ENCODE results near the gene AKAP13.

AKAP13 gene

GRCh38 chr15:85470563-85471271, 90.3 kb downstream of the AKAP13 start:
- no peak for TF ChIP-seq CTCF (IDR thresholded peaks at IDR 0.05)

GRCh38 chr15:85472349-85472748, 91.9 kb downstream of the AKAP13 start:
- peaks cover 0 to 7% of the 10 kb centered on the region in 2 experiments for H3K4me1 ChIP-seq (ENCODE audit: control insufficient read depth in 1 of 2, insufficient read depth in 1 of 2, low read depth in 1 of 2, low read length in 1 of 2)
- H3K36me3 ChIP-seq: no peaks in the 10 kb centered on the region
- H3K4me3 ChIP-seq (ENCODE audit: low read depth in 1 of 2, low read length in 1 of 2): no peak overlapping the region
- no peaks in the 10 kb centered on the region for H3K9me3 ChIP-seq
- no peaks in the 10 kb centered on the region for H3K27me3 ChIP-seq
- no peak for TF ChIP-seq CTCF (IDR thresholded peaks at IDR 0.05)
- no peak overlapping the region for H3K27ac ChIP-seq

More at GRCh38 chr15:85470563-85471271, 90.3 kb downstream of the AKAP13 start:
- Histone ChIP-seq H3K4me1 (ENCODE audit: control insufficient read depth in 1 of 2, insufficient read depth in 1 of 2, low read depth in 1 of 2, low read length in 1 of 2) (peaks cover 0 to 6% of the 10 kb centered on the region in 2 experiments), H3K9me3 (no peaks in the 10 kb centered on the region), H3K4me3 (ENCODE audit: low read depth in 1 of 2, low read length in 1 of 2) (no peak overlapping the region), H3K27me3 (no peaks in the 10 kb centered on the region), H3K27ac (no peak overlapping the region), H3K36me3 (no peaks in the 10 kb centered on the region)

GRCh38 chr15:85473455-85473854, 93.1 kb downstream of the AKAP13 start:
- Histone ChIP-seq H3K9me3 (no peaks in the 10 kb centered on the region), H3K27me3 (no peaks in the 10 kb centered on the region), H3K36me3 (no peaks in the 10 kb centered on the region), H3K27ac (no peak overlapping the region), H3K4me1 (ENCODE audit: control insufficient read depth in 1 of 2, insufficient read depth in 1 of 2, low read depth in 1 of 2, low read length in 1 of 2) (peaks cover 0 to 7% of the 10 kb centered on the region in 2 experiments), H3K4me3 (ENCODE audit: low read depth in 1 of 2, low read length in 1 of 2) (no peak overlapping the region)
- no peak for TF ChIP-seq CTCF (IDR thresholded peaks at IDR 0.05)

GRCh38 chr15:85474700-85475316, 94.4 kb downstream of the AKAP13 start:
- peaks cover 0 to 7% of the 10 kb centered on the region in 2 experiments for H3K4me1 ChIP-seq (ENCODE audit: control insufficient read depth in 1 of 2, insufficient read depth in 1 of 2, low read depth in 1 of 2, low read length in 1 of 2)
- H3K9me3 ChIP-seq: no peaks in the 10 kb centered on the region
- no peak overlapping the region for H3K4me3 ChIP-seq (ENCODE audit: low read depth in 1 of 2, low read length in 1 of 2)
- no peak overlapping the region for H3K27ac ChIP-seq
- TF ChIP-seq CTCF (IDR thresholded peaks at IDR 0.05): no peak
- H3K36me3 ChIP-seq: no peaks in the 10 kb centered on the region
- no peaks in the 10 kb centered on the region for H3K27me3 ChIP-seq

- no peak for TF ChIP-seq CTCF (IDR thresholded peaks at IDR 0.05)
- Histone ChIP-seq H3K4me3 (ENCODE audit: low read depth in 1 of 2, low read length in 1 of 2) (no peak overlapping the region), H3K36me3 (no peaks in the 10 kb centered on the region), H3K9me3 (no peaks in the 10 kb centered on the region), H3K4me1 (ENCODE audit: control insufficient read depth in 1 of 2, insufficient read depth in 1 of 2, low read depth in 1 of 2, low read length in 1 of 2) (peaks cover 0 to 7% of the 10 kb centered on the region in 2 experiments), H3K27ac (no peak overlapping the region), H3K27me3 (no peaks in the 10 kb centered on the region)
Observed at GRCh38 chr15:85475317-85475701, 94.9 kb downstream of the AKAP13 start.
